Posterior cingulate gyrus (tissue), 11 donors: ENCODE measurements around the gene INPP4B.
"Not testable (repeated sequence)": the region's sequence is repeated elsewhere in the genome, so short reads cannot be mapped to it uniquely, and the experiment has no call there.

ENCODE experiments used
- DNase-seq, 10 donors: peaks; one replicate each; pipeline versions ENCODE4 v3.0.0 to v3.0.0-alpha.2; 2020 to 2021; ENCODE audit warnings: mixed read lengths in 3 of 10
- intact Hi-C: fragments of 100-400 bp; cut with DNase I; formaldehyde crosslinking; loops from one replicate; pipeline ENCODE4 v1.15.1; 2023

The INPP4B gene

GRCh38 chr4:142554412-142554811 lies 291.7 kb downstream of the INPP4B start:
- intact Hi-C loops = no loop called here
- DNase-seq = no peak

GRCh38 chr4:142551517-142552305 lies 294.4 kb downstream of the INPP4B start:
- no peak for DNase-seq

GRCh38 chr4:142550965-142551364 lies 295.1 kb downstream of the INPP4B start:
- DNase-seq = no peak
- intact Hi-C loops = no loop called here

More at GRCh38 chr4:142551517-142552305, 294.4 kb downstream of the INPP4B start:
- intact Hi-C loops = no loop called here

- no peak for DNase-seq
- intact Hi-C loops = no loop called here
Measured at GRCh38 chr4:142549726-142550463, 296.2 kb downstream of the INPP4B start.

- no peak for DNase-seq
- intact Hi-C loops = no loop called here
Measured at GRCh38 chr4:142549248-142549647, 296.9 kb downstream of the INPP4B start.

DNA sequence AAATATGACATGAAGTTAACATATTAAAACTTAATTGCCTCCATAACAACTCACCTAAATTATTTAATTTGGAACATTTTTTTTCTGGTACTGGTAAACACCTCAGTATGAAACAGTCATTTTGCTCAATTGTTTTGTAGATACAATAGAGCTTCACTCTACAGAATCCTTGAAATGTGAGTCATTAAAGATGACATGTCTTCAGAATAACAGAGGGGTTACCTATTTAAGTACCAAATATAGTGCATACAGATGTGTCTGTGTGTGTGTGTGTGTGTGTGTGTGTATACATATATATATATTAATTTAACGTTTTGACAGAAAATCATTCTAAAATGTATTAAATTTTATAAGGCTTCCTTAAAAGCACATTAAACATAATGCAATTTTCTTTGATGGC lies 297.6 kb downstream of the INPP4B start:
- no peak for DNase-seq
- intact Hi-C loops = no loop called here

- intact Hi-C loops = no loop called here
- DNase-seq = no peak
Measured at GRCh38 chr4:142547974-142548373, 298.1 kb downstream of the INPP4B start.

DNA sequence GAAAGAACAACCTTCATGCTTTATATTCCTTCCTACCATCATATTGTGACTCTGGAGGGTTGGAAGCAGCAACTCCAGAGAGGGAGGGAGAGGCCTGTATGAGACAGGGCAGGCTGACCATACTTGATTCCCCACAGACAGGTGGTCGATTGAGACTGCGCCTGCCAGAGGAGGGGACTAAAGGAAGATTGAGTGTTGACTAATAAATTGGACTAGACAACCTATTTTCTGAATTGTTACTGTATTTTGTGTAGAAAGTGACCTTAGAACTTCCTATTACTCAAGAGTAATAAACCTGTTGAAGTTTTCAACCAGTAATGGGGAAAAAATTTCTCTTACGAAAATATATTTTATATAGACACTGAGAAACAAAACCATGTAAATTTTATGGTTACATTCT lies 301.5 kb downstream of the INPP4B start:
- intact Hi-C loops = no loop called here

DNA sequence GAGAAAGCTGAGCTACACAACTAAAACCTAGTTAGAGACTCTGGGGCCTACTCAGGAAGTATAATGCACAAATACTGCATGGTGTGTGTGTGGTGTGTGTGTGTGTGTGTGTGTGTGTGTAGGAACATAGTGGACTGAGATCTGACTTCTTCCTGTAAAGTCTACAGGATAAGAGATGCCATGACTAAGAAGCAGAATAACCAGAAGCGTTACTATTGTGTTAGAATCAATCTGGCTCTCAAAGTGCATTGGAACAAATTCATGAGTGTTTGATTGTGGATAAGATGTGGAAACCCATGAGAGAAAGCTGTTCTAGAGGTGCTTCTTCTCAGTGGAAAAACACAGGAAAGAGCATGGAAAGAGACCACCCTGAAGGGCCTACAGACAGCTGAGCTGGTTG lies 302.1 kb downstream of the INPP4B start:
- intact Hi-C loops = no loop called here
- DNase-seq = no peak

More for the DNA sequence above, 301.5 kb downstream of the INPP4B start:
- no peak for DNase-seq

- intact Hi-C loops = no loop called here
- no peak for DNase-seq
Measured at GRCh38 chr4:142540483-142540804, 305.7 kb downstream of the INPP4B start.

- DNase-seq = no peak
- intact Hi-C loops = no loop called here
Measured at GRCh38 chr4:142539796-142540482, 306.2 kb downstream of the INPP4B start.

- intact Hi-C loops = no loop called here
- DNase-seq = no peak
Measured at GRCh38 chr4:142535009-142535408, 311.1 kb downstream of the INPP4B start.

- DNase-seq = no peak
- intact Hi-C loops = no loop called here
Measured at GRCh38 chr4:142532054-142532453, 314.0 kb downstream of the INPP4B start.

GRCh38 chr4:142530728-142531127 lies 315.4 kb downstream of the INPP4B start:
- intact Hi-C loops = no loop called here
- DNase-seq = no peak

- no peak for DNase-seq
- intact Hi-C loops = no loop called here
Measured at GRCh38 chr4:142528433-142528832, 317.7 kb downstream of the INPP4B start.

GRCh38 chr4:142523111-142523510 lies 323.0 kb downstream of the INPP4B start:
- intact Hi-C loops = no loop called here

DNA sequence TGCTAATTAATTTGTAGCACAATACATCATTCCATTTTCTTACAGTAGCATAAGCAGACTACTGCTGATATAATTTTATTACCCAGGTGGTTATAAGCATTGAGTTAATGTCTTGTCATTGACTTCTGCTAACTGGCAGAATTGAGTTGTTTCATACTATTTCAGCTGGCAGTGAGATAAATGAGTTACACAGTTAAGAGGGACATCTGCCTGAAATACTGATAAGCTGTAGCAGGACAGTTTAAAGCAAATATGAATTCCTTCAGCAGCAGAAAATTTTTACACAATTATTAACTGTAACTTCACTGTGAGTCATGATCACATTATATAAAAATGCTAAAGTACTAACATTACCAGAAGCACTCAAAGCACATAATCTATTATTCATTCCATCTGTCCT lies 326.8 kb downstream of the INPP4B start:
- DNase-seq = no peak
- intact Hi-C loops = no loop called here

More at GRCh38 chr4:142523111-142523510, 323.0 kb downstream of the INPP4B start:
- DNase-seq = no peak

- no peak for DNase-seq
- intact Hi-C loops = no loop called here
Measured at GRCh38 chr4:142516686-142517526, 329.2 kb downstream of the INPP4B start.

- intact Hi-C loops = no loop called here
- no peak for DNase-seq
Measured at GRCh38 chr4:142512161-142512560, 333.9 kb downstream of the INPP4B start.

- intact Hi-C loops = no loop called here
- DNase-seq = no peak
Measured at GRCh38 chr4:142509881-142510280, 336.2 kb downstream of the INPP4B start.

GRCh38 chr4:142509381-142509780 lies 336.7 kb downstream of the INPP4B start:
- intact Hi-C loops, DNase-seq: not testable (repeated sequence)
